HepG2 (cell line): ENCODE results near the gene RPRD2. TPM values are rescaled to one million over a fixed set of nuclear protein-coding genes. Genes with fewer than 3 reads are reported as not detected.

Experiments
- FOXK2 ChIP-seq: fragments of 450-650 bp; IDR thresholded peaks from 2 replicates; pipeline ENCODE4 v1.6.1; 2016
- MED1 ChIP-seq: sonication (generic); formaldehyde crosslinking; IDR thresholded peaks from 2 replicates; pipeline ENCODE4 v1.4.0; 2020; ENCODE audit warnings: missing genetic modification reagents
- NR2F2 ChIP-seq: IDR thresholded peaks from 2 replicates; pipeline ENCODE4 v1.6.1; 2012; ENCODE audit warnings: low read depth, inconsistent platforms, borderline replicate concordance
- RXRA ChIP-seq: sonication (generic); formaldehyde crosslinking; IDR thresholded peaks from 2 replicates; pipeline ENCODE4 v1.5.1; 2020; ENCODE audit warnings: missing genetic modification reagents
- TEAD3 ChIP-seq: optimal IDR thresholded peaks from 2 replicates; pipeline ENCODE3; 2016; ENCODE audit warnings: borderline replicate concordance
- TGIF2 ChIP-seq: IDR thresholded peaks from 2 replicates; pipeline ENCODE4 v1.6.1; 2016; ENCODE audit warnings: control low read depth, missing compliant biosample characterization
- ZBTB20 ChIP-seq: sonication (generic); formaldehyde crosslinking; IDR thresholded peaks from 2 replicates; pipeline ENCODE4 v1.8.1; 2023; ENCODE audit warnings: missing genetic modification reagents, low read depth, mild to moderate bottlenecking, borderline replicate concordance
- ZBTB42 ChIP-seq: sonication (generic); formaldehyde crosslinking; IDR thresholded peaks from 2 replicates; pipeline ENCODE4 v1.5.0; 2020; ENCODE audit warnings: mild to moderate bottlenecking, missing genetic modification reagents
- ZNF296 ChIP-seq: sonication (generic); formaldehyde crosslinking; conservative IDR thresholded peaks from 2 replicates; pipeline ENCODE4 v1.5.0; 2020; ENCODE audit warnings: mild to moderate bottlenecking, missing genetic modification reagents
- ZNF451 ChIP-seq: sonication (generic); formaldehyde crosslinking; IDR thresholded peaks from 2 replicates; pipeline ENCODE4 v1.5.0; 2020; ENCODE audit warnings: mild to moderate bottlenecking, missing genetic modification reagents
- ZNF670 ChIP-seq: sonication (generic); formaldehyde crosslinking; IDR thresholded peaks from 2 replicates; pipeline ENCODE4 v1.8.0; 2022; ENCODE audit warnings: mild to moderate bottlenecking, missing genetic modification reagents, borderline replicate concordance
- ZNF704 ChIP-seq: sonication (generic); formaldehyde crosslinking; IDR thresholded peaks from 2 replicates; pipeline ENCODE4 v1.8.1; 2023; ENCODE audit warnings: mild to moderate bottlenecking, inconsistent platforms, moderate library complexity, missing genetic modification reagents, borderline replicate concordance
- ZSCAN21 ChIP-seq: sonication (generic); formaldehyde crosslinking; IDR thresholded peaks from 2 replicates; pipeline ENCODE4 v1.8.0; 2022; ENCODE audit warnings: mild to moderate bottlenecking, missing genetic modification reagents, moderate library complexity, borderline replicate concordance
- polyA plus RNA-seq, 8 experiments: library from polyadenylated mRNA; depleted of rRNA in 3 of 8; stranded (reverse) in 7 of 8; unstranded in 1 of 8; fragments of >200 nt; fragmentation: Illumina TruSeq in 4 of 8; extraction: Trizol in 4 of 8; gene quantifications; 2 replicates each; pipeline versions ENCODE4 v1.2.1 to v1.2.3, GENCODE V29; 2011 to 2016; ENCODE audit warnings: low read depth in 4 of 8, missing spikeins in 1 of 8, mixed read lengths in 1 of 8; ENCODE audit not compliant: insufficient read depth in 1 of 8
- total RNA-seq, 5 experiments: library from RNA; depleted of rRNA; stranded (reverse); fragments of >200 nt; fragmentation: Illumina TruSeq; extraction: Trizol; gene quantifications; 2 replicates each; pipeline ENCODE4 v1.2.3, GENCODE V29; 2016; ENCODE audit warnings: low read depth in 1 of 5
- TF ChIP-seq, protein P1 (sequence below): sonication (generic); formaldehyde crosslinking; IDR thresholded peaks from 2 replicates; pipeline ENCODE4 v1.8.0; 2023; ENCODE audit warnings: mild to moderate bottlenecking, missing genetic modification reagents
- TF ChIP-seq, protein P2 (sequence below): sonication (generic); formaldehyde crosslinking; IDR thresholded peaks from 2 replicates; pipeline ENCODE4 v1.4.0; 2020; ENCODE audit warnings: missing genetic modification reagents, mild to moderate bottlenecking, borderline replicate concordance
- TF ChIP-seq, protein P3 (sequence below): sonication (generic); formaldehyde crosslinking; IDR thresholded peaks from 2 replicates; pipeline ENCODE4 v1.4.0; 2020; ENCODE audit warnings: missing genetic modification reagents, borderline replicate concordance
- TF ChIP-seq, protein P4 (sequence below): sonication (generic); formaldehyde crosslinking; IDR thresholded peaks from 2 replicates; pipeline ENCODE4 v1.4.0; 2020; ENCODE audit warnings: mild to moderate bottlenecking, missing genetic modification reagents
- TF ChIP-seq, protein P5 (sequence below): sonication (generic); formaldehyde crosslinking; IDR thresholded peaks from 2 replicates; pipeline ENCODE4 v1.5.0; 2020; ENCODE audit warnings: mild to moderate bottlenecking, missing genetic modification reagents, borderline replicate concordance

Gene RPRD2
- total and polyA plus RNA-seq, 2 of the 13 experiments (the other 11 are each of a cell fraction or from before 2014, with no cell fraction given) = 8.0 to 8.9 TPM

GRCh38 chr1:150515328-150516049 is 151.5 kb downstream of the RPRD2 start, which contains the start of gene FALEC (continued):
- TF ChIP-seq ZNF704 = no peak
- no peak for TF ChIP-seq ZBTB20 (CRISPR knock-in tag)
- TF ChIP-seq ZSCAN21 = 0 out of 2 replicates have a peak, but pooled peaks have one; percentile 51
- no peak for TF ChIP-seq FOXK2
- peak; percentile 44 for TF ChIP-seq TEAD3 (CRISPR knock-in tag)
- no peak for TF ChIP-seq ZNF670
- TF ChIP-seq, protein P1, sequence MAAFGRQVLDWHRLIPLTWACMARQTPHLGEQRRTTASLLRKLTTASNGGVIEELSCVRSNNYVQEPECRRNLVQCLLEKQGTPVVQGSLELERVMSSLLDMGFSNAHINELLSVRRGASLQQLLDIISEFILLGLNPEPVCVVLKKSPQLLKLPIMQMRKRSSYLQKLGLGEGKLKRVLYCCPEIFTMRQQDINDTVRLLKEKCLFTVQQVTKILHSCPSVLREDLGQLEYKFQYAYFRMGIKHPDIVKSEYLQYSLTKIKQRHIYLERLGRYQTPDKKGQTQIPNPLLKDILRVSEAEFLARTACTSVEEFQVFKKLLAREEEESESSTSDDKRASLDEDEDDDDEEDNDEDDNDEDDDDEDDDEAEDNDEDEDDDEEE (CRISPR knock-in tag) = no peak
- no peak for TF ChIP-seq ZNF296 (CRISPR knock-in tag)
- TF ChIP-seq, protein P2, sequence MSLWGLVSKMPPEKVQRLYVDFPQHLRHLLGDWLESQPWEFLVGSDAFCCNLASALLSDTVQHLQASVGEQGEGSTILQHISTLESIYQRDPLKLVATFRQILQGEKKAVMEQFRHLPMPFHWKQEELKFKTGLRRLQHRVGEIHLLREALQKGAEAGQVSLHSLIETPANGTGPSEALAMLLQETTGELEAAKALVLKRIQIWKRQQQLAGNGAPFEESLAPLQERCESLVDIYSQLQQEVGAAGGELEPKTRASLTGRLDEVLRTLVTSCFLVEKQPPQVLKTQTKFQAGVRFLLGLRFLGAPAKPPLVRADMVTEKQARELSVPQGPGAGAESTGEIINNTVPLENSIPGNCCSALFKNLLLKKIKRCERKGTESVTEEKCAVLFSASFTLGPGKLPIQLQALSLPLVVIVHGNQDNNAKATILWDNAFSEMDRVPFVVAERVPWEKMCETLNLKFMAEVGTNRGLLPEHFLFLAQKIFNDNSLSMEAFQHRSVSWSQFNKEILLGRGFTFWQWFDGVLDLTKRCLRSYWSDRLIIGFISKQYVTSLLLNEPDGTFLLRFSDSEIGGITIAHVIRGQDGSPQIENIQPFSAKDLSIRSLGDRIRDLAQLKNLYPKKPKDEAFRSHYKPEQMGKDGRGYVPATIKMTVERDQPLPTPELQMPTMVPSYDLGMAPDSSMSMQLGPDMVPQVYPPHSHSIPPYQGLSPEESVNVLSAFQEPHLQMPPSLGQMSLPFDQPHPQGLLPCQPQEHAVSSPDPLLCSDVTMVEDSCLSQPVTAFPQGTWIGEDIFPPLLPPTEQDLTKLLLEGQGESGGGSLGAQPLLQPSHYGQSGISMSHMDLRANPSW = no peak
- TF ChIP-seq, protein P3, sequence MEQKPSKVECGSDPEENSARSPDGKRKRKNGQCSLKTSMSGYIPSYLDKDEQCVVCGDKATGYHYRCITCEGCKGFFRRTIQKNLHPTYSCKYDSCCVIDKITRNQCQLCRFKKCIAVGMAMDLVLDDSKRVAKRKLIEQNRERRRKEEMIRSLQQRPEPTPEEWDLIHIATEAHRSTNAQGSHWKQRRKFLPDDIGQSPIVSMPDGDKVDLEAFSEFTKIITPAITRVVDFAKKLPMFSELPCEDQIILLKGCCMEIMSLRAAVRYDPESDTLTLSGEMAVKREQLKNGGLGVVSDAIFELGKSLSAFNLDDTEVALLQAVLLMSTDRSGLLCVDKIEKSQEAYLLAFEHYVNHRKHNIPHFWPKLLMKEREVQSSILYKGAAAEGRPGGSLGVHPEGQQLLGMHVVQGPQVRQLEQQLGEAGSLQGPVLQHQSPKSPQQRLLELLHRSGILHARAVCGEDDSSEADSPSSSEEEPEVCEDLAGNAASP (CRISPR knock-in tag) = peak; percentile 37; the same call in 1 of the 2 replicates
- no peak for TF ChIP-seq ZNF451 (CRISPR knock-in tag)
- TF ChIP-seq, protein P4, sequence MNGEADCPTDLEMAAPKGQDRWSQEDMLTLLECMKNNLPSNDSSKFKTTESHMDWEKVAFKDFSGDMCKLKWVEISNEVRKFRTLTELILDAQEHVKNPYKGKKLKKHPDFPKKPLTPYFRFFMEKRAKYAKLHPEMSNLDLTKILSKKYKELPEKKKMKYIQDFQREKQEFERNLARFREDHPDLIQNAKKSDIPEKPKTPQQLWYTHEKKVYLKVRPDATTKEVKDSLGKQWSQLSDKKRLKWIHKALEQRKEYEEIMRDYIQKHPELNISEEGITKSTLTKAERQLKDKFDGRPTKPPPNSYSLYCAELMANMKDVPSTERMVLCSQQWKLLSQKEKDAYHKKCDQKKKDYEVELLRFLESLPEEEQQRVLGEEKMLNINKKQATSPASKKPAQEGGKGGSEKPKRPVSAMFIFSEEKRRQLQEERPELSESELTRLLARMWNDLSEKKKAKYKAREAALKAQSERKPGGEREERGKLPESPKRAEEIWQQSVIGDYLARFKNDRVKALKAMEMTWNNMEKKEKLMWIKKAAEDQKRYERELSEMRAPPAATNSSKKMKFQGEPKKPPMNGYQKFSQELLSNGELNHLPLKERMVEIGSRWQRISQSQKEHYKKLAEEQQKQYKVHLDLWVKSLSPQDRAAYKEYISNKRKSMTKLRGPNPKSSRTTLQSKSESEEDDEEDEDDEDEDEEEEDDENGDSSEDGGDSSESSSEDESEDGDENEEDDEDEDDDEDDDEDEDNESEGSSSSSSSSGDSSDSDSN = peak; percentile 68
- TF ChIP-seq, protein P5, sequence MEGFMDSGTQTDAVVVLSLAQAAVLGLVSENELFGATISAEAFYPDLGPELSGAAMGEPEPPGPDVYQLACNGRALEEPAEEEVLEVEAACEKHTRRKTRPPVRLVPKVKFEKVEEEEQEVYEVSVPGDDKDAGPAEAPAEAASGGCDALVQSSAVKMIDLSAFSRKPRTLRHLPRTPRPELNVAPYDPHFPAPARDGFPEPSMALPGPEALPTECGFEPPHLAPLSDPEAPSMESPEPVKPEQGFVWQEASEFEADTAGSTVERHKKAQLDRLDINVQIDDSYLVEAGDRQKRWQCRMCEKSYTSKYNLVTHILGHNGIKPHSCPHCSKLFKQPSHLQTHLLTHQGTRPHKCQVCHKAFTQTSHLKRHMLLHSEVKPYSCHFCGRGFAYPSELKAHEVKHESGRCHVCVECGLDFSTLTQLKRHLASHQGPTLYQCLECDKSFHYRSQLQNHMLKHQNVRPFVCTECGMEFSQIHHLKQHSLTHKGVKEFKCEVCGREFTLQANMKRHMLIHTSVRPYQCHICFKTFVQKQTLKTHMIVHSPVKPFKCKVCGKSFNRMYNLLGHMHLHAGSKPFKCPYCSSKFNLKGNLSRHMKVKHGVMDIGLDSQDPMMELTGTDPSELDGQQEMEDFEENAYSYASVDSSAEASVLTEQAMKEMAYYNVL = peak; percentile 43
- no peak for TF ChIP-seq MED1 (CRISPR knock-in tag)
- no peak for TF ChIP-seq NR2F2
- 0 out of 2 replicates have a peak, but pooled peaks have one; percentile 20 for TF ChIP-seq ZBTB42 (CRISPR knock-in tag)
- TF ChIP-seq RXRA (CRISPR knock-in tag) = no peak
- TF ChIP-seq TGIF2 (CRISPR knock-in tag) = 0 out of 2 replicates have a peak, but pooled peaks have one; percentile 57
